22Rv1 (cell line): Measurements from ENCODE around the gene RETN.

Experiments used
- H3K27ac ChIP-seq: fragments of 450-650 bp; 2 replicates; pipeline ENCODE4 v1.5.1; 2017
- ZFX ChIP-seq: fragments of 450-650 bp; IDR thresholded peaks from 2 replicates; pipeline ENCODE4 v1.6.1; 2017; ENCODE audit warnings: antibody characterized with exemption, borderline replicate concordance
- TF ChIP-seq, protein P1 (sequence below): fragments of 450-650 bp; IDR thresholded peaks from 2 replicates; pipeline ENCODE4 v1.5.1; 2017; ENCODE audit warnings: mild to moderate bottlenecking

RETN gene

DNA sequence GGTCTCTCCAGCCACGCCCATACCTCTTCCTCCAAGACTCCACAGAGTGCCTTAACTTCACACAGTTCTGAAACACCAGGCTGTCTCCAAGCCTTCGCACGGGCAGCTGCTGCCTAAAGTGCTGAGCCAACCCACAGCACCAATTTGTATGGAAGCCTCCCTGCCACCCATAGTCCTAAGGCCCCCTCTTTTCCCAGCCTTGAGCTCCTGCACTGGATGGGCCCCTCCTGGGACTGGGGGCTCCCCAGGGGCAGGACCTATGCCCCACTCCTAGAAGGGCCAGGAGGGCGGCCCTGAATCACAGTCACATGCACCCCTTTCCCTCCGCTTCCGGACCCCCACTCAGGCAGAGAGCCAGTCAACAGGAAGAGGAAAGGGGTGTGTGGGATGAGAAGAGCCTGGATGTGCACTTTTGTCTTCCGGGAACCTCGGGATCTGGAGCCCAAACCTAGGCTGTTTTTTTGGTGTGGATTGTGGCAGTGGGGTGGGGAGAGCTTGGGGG lies 38.2 kb downstream of the RETN start:
- H3K27ac ChIP-seq = no peak overlapping the region
- TF ChIP-seq, protein P1, sequence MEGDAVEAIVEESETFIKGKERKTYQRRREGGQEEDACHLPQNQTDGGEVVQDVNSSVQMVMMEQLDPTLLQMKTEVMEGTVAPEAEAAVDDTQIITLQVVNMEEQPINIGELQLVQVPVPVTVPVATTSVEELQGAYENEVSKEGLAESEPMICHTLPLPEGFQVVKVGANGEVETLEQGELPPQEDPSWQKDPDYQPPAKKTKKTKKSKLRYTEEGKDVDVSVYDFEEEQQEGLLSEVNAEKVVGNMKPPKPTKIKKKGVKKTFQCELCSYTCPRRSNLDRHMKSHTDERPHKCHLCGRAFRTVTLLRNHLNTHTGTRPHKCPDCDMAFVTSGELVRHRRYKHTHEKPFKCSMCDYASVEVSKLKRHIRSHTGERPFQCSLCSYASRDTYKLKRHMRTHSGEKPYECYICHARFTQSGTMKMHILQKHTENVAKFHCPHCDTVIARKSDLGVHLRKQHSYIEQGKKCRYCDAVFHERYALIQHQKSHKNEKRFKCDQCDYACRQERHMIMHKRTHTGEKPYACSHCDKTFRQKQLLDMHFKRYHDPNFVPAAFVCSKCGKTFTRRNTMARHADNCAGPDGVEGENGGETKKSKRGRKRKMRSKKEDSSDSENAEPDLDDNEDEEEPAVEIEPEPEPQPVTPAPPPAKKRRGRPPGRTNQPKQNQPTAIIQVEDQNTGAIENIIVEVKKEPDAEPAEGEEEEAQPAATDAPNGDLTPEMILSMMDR = no peak
- TF ChIP-seq ZFX = no peak

DNA sequence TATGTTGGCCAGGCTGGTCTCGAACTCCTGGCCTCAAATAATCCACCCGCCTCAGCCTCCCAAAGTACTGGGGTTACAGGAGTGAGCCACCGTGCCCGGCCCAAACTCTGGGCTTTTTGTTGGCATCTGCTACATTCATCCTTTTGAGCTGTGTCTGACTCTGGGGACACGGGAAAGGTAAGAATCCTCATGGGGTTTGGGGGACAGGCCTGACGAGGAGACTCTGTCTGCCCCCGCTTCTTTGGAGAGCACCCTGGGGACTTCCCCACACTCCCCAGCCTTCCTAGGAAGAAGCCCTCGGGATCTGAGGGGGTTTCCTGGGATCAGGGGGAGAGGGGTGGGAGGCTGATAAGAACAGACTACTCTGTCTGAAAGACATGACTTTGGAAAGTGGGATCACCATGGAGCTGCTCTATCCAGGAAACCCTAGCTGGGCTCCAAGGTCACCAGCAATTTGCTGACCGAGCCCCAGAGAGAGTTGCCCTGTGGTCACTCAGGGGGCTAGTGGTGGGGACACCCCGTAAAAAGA lies 41.1 kb downstream of the RETN start:
- TF ChIP-seq, protein P1 = no peak
- TF ChIP-seq ZFX = no peak
- no peak overlapping the region for H3K27ac ChIP-seq

GRCh38 chr19:7710616-7711015 lies 41.8 kb downstream of the RETN start:
- no peak for TF ChIP-seq ZFX
- TF ChIP-seq, protein P1 = no peak
- no peak overlapping the region for H3K27ac ChIP-seq

DNA sequence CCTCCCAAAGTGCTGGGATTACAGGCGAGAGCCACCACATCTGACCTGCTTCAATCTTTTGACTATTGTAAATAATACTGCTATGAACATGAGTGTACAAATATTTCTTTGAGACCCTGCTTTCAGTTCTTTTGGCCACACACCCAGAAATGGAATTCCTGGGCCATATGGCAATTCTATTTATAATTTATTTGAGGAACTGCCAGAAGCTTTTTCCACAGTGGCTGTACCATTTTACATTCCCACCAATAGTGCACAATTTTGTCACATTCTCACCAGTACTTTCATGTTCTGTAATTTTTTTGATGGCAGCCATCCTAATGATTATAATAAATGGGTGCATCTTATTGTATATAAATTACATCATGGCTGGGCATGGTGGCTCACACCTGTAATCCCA lies 46.8 kb downstream of the RETN start:
- TF ChIP-seq ZFX = no peak
- TF ChIP-seq, protein P1 = no peak

GRCh38 chr19:7716762-7717161 lies 47.9 kb downstream of the RETN start:
- no peak for TF ChIP-seq ZFX
- TF ChIP-seq, protein P1 = no peak
- no peak overlapping the region for H3K27ac ChIP-seq

More for the DNA sequence above, 46.8 kb downstream of the RETN start:
- no peak overlapping the region for H3K27ac ChIP-seq

- TF ChIP-seq, protein P1 = no peak
- no peak for TF ChIP-seq ZFX
These were observed 49.8 kb downstream of the RETN start for GRCh38 chr19:7718668-7719067.

More at GRCh38 chr19:7718668-7719067, 49.8 kb downstream of the RETN start:
- no peak overlapping the region for H3K27ac ChIP-seq
